GM12891 (cell line): ENCODE measurements around the gene MRPL20.

Source experiments
- POLR2A ChIP-seq: IDR thresholded peaks from 2 replicates; pipeline ENCODE4 v1.6.1; 2011; ENCODE audit warnings: low read depth, low read length, control low read depth
- POLR2AphosphoS5 ChIP-seq: IDR thresholded peaks from 2 replicates; pipeline ENCODE4 v1.6.1; 2011; ENCODE audit warnings: low read depth, low read length, control low read depth
- SPI1 ChIP-seq: IDR thresholded peaks from 2 replicates; pipeline ENCODE4 v1.6.1; 2011; ENCODE audit warnings: low read depth, low read length, control low read depth

DNA sequence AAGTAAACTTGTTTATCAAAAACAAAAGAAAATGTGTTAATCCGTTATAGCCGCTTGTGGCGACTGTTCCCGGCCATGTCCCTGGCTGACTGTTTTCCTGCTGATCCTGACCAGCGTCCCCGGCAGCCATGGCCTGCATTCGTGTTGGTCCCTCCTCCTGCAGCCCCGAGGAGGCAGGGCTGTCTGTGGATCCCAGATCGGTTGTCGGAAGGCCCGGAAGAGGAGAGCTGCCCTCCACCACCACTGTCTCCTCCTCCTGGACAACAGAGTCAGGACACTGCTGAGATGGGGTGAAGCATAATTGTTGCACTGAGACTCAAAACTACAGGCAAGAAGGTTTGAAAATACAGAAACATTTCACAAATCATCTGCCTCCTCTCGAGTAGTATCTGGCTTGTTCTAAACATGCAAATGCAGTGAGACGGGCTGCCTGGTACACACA is 45.1 kb downstream of the MRPL20 start:
- TF ChIP-seq POLR2A, result no peak
- no peak for TF ChIP-seq POLR2AphosphoS5
- TF ChIP-seq SPI1, result no peak
